GM12892 (cell line): Measurements from ENCODE around the gene UGT8. TPM values are rescaled to one million over a fixed set of nuclear protein-coding genes. Genes with fewer than 3 reads are reported as not detected.
"Not testable (repeated sequence)": the region's sequence is repeated elsewhere in the genome, so short reads cannot be mapped to it uniquely, and the experiment has no call there.

Source experiments
- DNase-seq: peaks from one replicate; pipeline ENCODE4 v3.0.0; 2011; ENCODE audit not compliant: insufficient read length
- FAIRE-seq: peaks from 2 replicates; lab custom pipeline; 2011; peaks lifted over from hg19 to GRCh38; lab: Jason Lieb, UNC
- POLR2A ChIP-seq: IDR thresholded peaks from 2 replicates; pipeline ENCODE4 v1.6.1; 2011; ENCODE audit warnings: low read depth, low read length, control low read depth
- POLR2AphosphoS5 ChIP-seq: IDR thresholded peaks from 2 replicates; pipeline ENCODE4 v1.6.1; 2011; ENCODE audit warnings: low read depth, low read length, control low read depth
- TAF1 ChIP-seq: IDR thresholded peaks from 2 replicates; pipeline ENCODE4 v1.6.1; 2011; ENCODE audit warnings: low read depth, mild to moderate bottlenecking, control low read depth, low read length, borderline replicate concordance
- polyA plus RNA-seq: library from polyadenylated mRNA; unstranded; fragments of >200 nt; gene quantifications from one replicate; pipeline ENCODE4 v1.2.1, GENCODE V29; 2012; ENCODE audit warnings: missing spikeins, inconsistent platforms; ENCODE audit not compliant: missing spikeins

The UGT8 gene
- polyA plus RNA-seq = 0.93 TPM

- DNase-seq = peak; percentile 29
- FAIRE-seq = peak; percentile 78
- TF ChIP-seq POLR2A (no peak), TAF1 (no peak), POLR2AphosphoS5 (no peak)
Measured at GRCh38 chr4:114598191-114599121, at the start of gene UGT8. UGT8 (plus strand) TSS chr4:114598807; CDS start chr4:114622881, 24,074 bp downstream.

- no peak for DNase-seq
- FAIRE-seq = no peak
- TF ChIP-seq TAF1 (no peak), POLR2AphosphoS5 (no peak), POLR2A (no peak)
Measured at GRCh38 chr4:114549638-114550037, 49.0 kb upstream of the UGT8 start.

GRCh38 chr4:114558446-114559020 is 40.1 kb upstream of the UGT8 start:
- FAIRE-seq (no peak), DNase-seq (no peak)
- TF ChIP-seq TAF1 (no peak), POLR2A (no peak), POLR2AphosphoS5 (no peak)

- DNase-seq (no peak), FAIRE-seq (no peak)
- TF ChIP-seq TAF1 = no peak
- no peak for TF ChIP-seq POLR2A
- no peak for TF ChIP-seq POLR2AphosphoS5
Measured at GRCh38 chr4:114561590-114561989, 37.0 kb upstream of the UGT8 start.

GRCh38 chr4:114562176-114562904 is 36.3 kb upstream of the UGT8 start:
- TF ChIP-seq POLR2AphosphoS5 (no peak), POLR2A (no peak), TAF1 (no peak)

GRCh38 chr4:114563536-114564315 is 34.9 kb upstream of the UGT8 start:
- no peak for FAIRE-seq
- no peak for DNase-seq
- TF ChIP-seq TAF1 (no peak), POLR2A (no peak)

More at GRCh38 chr4:114562176-114562904, 36.3 kb upstream of the UGT8 start:
- FAIRE-seq (no peak), DNase-seq (no peak)

GRCh38 chr4:114577386-114577785 is 21.2 kb upstream of the UGT8 start:
- TF ChIP-seq TAF1 (no peak), POLR2AphosphoS5 (no peak), POLR2A (no peak)
- no peak for FAIRE-seq

GRCh38 chr4:114582621-114583020 is 16.0 kb upstream of the UGT8 start:
- DNase-seq (no peak), FAIRE-seq (no peak)
- TF ChIP-seq TAF1 (no peak), POLR2AphosphoS5 (no peak), POLR2A (no peak)

More at GRCh38 chr4:114577386-114577785, 21.2 kb upstream of the UGT8 start:
- no peak for DNase-seq

GRCh38 chr4:114588305-114588704 is 10.3 kb upstream of the UGT8 start:
- DNase-seq = no peak
- no peak for FAIRE-seq
- TF ChIP-seq POLR2AphosphoS5 (no peak), TAF1 (no peak), POLR2A (no peak)

- not testable (repeated sequence) for FAIRE-seq, DNase-seq
Measured at GRCh38 chr4:114590360-114590759, 8.2 kb upstream of the UGT8 start.
